ENCODE data around the gene KIF3C. TPM values are rescaled to one million over a fixed set of nuclear protein-coding genes. Genes with fewer than 3 reads are reported as not detected.
"Not testable (repeated sequence)": the region's sequence is repeated elsewhere in the genome, so short reads cannot be mapped to it uniquely, and the experiment has no call there.

The KIF3C gene
- total and polyA plus RNA-seq, 2 of the 4 experiments (the other 2 are of a cell fraction), result 8.3 to 15.4 TPM

- in situ Hi-C loops (cut with MboI; ENCODE audit: low sequenced_read_pairs), result not testable (repeated sequence)
- intact Hi-C loops (cut with micrococcal nuclease), result loop anchor here (10.0 kb wide), 1 partner anchor 85 kb away; no protein-coding TSS in a partner anchor
- POLR2A ChIA-PET (ENCODE audit: unreplicated experiment), result interaction anchor here (0.5 kb wide), 1 partner anchor 143 kb away, joined by 3 read pairs; no protein-coding TSS in a partner anchor
Observed at GRCh38 chr2:25999406-25999805, 17.1 kb upstream of the KIF3C start.

GRCh38 chr2:25998816-25999383, 16.6 kb upstream of the KIF3C start:
- H3K56ac ChIP-seq (ENCODE audit: extremely low read depth, insufficient read depth, low read length); H4K8ac ChIP-seq (ENCODE audit: low read depth in 2 of 2, low read length in 2 of 2); H4K20me1 ChIP-seq (ENCODE audit: insufficient read depth, low read length); H3K9me3 ChIP-seq (ENCODE audit: control insufficient read depth, insufficient read depth, low read length); CTCF ChIA-PET; H3K9ac ChIP-seq (ENCODE audit: low read depth, low read length); H2AFZ ChIP-seq (replicated peaks; ENCODE audit: low read length, poor library complexity); POLR2A ChIA-PET (ENCODE audit: unreplicated experiment); H3K4me1 ChIP-seq (ENCODE audit: control insufficient read depth, insufficient read depth, low read length); H3K27ac ChIP-seq (ENCODE audit: insufficient read depth, low read length); H2AK9ac ChIP-seq (replicated peaks; ENCODE audit: low read depth, low read length, poor library complexity); H4K5ac ChIP-seq (ENCODE audit: low read depth, low read length); H3K14ac ChIP-seq (replicated peaks; ENCODE audit: low read depth, low read length); dilution Hi-C loops (cut with HindIII; ENCODE audit: low sequenced_read_pairs, unreplicated experiment); H2BK5ac ChIP-seq (ENCODE audit: low read depth, low read length, poor library complexity, severe bottlenecking); H2BK15ac ChIP-seq (ENCODE audit: low read depth, low read length); BruUV-seq (replicated peaks); H3K27me3 ChIP-seq (ENCODE audit: control insufficient read depth, insufficient read depth, low read length); H4K91ac ChIP-seq (ENCODE audit: insufficient read depth, low read depth, low read length); H3K9me1 ChIP-seq (ENCODE audit: insufficient read depth, low read length); H3K4me3 ChIP-seq (ENCODE audit: insufficient read depth, low read depth, low read length); H3K36me3 ChIP-seq (ENCODE audit: control insufficient read depth, insufficient read depth, low read length); ATAC-seq (ENCODE audit: low read depth); H3K18ac ChIP-seq (ENCODE audit: low read depth, low read length); H3K79me1 ChIP-seq (ENCODE audit: low read depth in 1 of 2, low read length in 2 of 2); H3K4ac ChIP-seq (ENCODE audit: low read depth, low read length); H3K4me2 ChIP-seq (ENCODE audit: low read depth, low read length); H2AK5ac ChIP-seq (ENCODE audit: low read depth, low read length); DNase-seq; H2BK120ac ChIP-seq (ENCODE audit: low read depth, low read length); H3K23ac ChIP-seq (ENCODE audit: low read depth, low read length); H2BK20ac ChIP-seq (ENCODE audit: low read depth, low read length); in situ Hi-C loops (cut with MboI; ENCODE audit: low sequenced_read_pairs): not testable (repeated sequence)
- intact Hi-C loops (cut with micrococcal nuclease), result loop anchor here (10.0 kb wide), 1 partner anchor 86 kb away; no protein-coding TSS in a partner anchor
- 96% methylated on average over 7 of the region's 13 CpGs; no CpG with 5 or more reads in 1 of the 2 experiments for WGBS, 2 experiments (ENCODE audit: extremely low coverage in 2 of 2, insufficient read length in 1 of 2)

More at GRCh38 chr2:25999406-25999805, 17.1 kb upstream of the KIF3C start:
- H2AK9ac ChIP-seq (replicated peaks; ENCODE audit: low read depth, low read length, poor library complexity); H3K56ac ChIP-seq (ENCODE audit: extremely low read depth, insufficient read depth, low read length); H4K5ac ChIP-seq (ENCODE audit: low read depth, low read length); DNase-seq; H2AK5ac ChIP-seq (ENCODE audit: low read depth, low read length); ATAC-seq (ENCODE audit: low read depth); BruUV-seq (replicated peaks); H3K9ac ChIP-seq (ENCODE audit: low read depth, low read length); H4K20me1 ChIP-seq (ENCODE audit: insufficient read depth, low read length); H3K4me1 ChIP-seq (ENCODE audit: control insufficient read depth, insufficient read depth, low read length); H3K23ac ChIP-seq (ENCODE audit: low read depth, low read length); H2BK15ac ChIP-seq (ENCODE audit: low read depth, low read length); dilution Hi-C loops (cut with HindIII; ENCODE audit: low sequenced_read_pairs, unreplicated experiment); H4K91ac ChIP-seq (ENCODE audit: insufficient read depth, low read depth, low read length); H2BK120ac ChIP-seq (ENCODE audit: low read depth, low read length); H3K4me3 ChIP-seq (ENCODE audit: insufficient read depth, low read depth, low read length); H2AFZ ChIP-seq (replicated peaks; ENCODE audit: low read length, poor library complexity); H3K27me3 ChIP-seq (ENCODE audit: control insufficient read depth, insufficient read depth, low read length); H3K27ac ChIP-seq (ENCODE audit: insufficient read depth, low read length); CTCF ChIA-PET; H3K36me3 ChIP-seq (ENCODE audit: control insufficient read depth, insufficient read depth, low read length); H3K14ac ChIP-seq (replicated peaks; ENCODE audit: low read depth, low read length); H3K9me1 ChIP-seq (ENCODE audit: insufficient read depth, low read length); H3K18ac ChIP-seq (ENCODE audit: low read depth, low read length); H3K79me1 ChIP-seq (ENCODE audit: low read depth in 1 of 2, low read length in 2 of 2); H2BK5ac ChIP-seq (ENCODE audit: low read depth, low read length, poor library complexity, severe bottlenecking); H3K4ac ChIP-seq (ENCODE audit: low read depth, low read length); H3K9me3 ChIP-seq (ENCODE audit: control insufficient read depth, insufficient read depth, low read length); H3K4me2 ChIP-seq (ENCODE audit: low read depth, low read length); H4K8ac ChIP-seq (ENCODE audit: low read depth in 2 of 2, low read length in 2 of 2): not testable (repeated sequence)
- peak overlapping the region; percentile 38; the same call in 1 of the 2 replicates for H2BK20ac ChIP-seq (ENCODE audit: low read depth, low read length)
- 86% methylated on average over 1 of the region's 7 CpGs; no CpG with 5 or more reads in 1 of the 2 experiments for WGBS, 2 experiments (ENCODE audit: extremely low coverage in 2 of 2, insufficient read length in 1 of 2)
- peak; percentile 79 for TF ChIP-seq CEBPB (IDR thresholded peaks at IDR 0.05; ENCODE audit: low read depth, low read length)

Measured in IMR-90 (cell line).